Fibroblast of pulmonary artery (primary cell): ENCODE data around the gene NUP85.

ENCODE experiments used
- DNase-seq: peaks from one replicate; pipeline ENCODE4 v3.0.0-alpha.2; 2010; ENCODE audit warnings: low read depth
- H3K4me3 ChIP-seq: replicated peaks from 2 replicates; pipeline ENCODE4 v1.5.1; 2011; ENCODE audit warnings: low read depth, mild to moderate bottlenecking, control low read depth, low read length, moderate library complexity
- CTCF ChIP-seq: IDR thresholded peaks from 2 replicates; pipeline ENCODE4 v1.5.1; 2011; ENCODE audit warnings: mild to moderate bottlenecking, control low read depth, low read length, inconsistent platforms; ENCODE audit errors: missing control alignments

NUP85 gene

GRCh38 chr17:75227729-75228128 is 22.2 kb downstream of the NUP85 start:
- TF ChIP-seq CTCF = no peak
- no peak for DNase-seq
- H3K4me3 ChIP-seq = no peak overlapping the region

DNA sequence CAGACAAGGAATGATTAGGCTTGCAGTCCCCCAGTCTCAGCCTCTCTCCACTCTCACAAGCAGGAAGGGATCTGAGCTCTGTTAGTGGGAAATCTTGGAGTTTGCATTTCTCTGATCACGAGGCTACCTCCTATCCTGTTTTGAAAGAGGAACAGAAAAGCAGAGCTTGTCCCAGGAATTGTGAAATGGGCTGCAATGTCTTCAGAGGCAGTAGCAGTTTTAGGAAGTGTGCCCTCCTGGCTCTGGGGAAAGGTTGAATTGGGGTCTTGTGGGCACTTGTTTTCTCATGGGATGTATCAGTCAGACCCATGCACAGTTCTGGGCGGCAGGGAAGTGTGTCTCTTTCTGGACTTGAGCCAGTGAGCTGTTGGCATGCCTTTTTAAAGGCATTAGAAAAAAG is 22.8 kb downstream of the NUP85 start:
- peak; percentile 42 for DNase-seq
- no peak overlapping the region for H3K4me3 ChIP-seq
- no peak for TF ChIP-seq CTCF

DNA sequence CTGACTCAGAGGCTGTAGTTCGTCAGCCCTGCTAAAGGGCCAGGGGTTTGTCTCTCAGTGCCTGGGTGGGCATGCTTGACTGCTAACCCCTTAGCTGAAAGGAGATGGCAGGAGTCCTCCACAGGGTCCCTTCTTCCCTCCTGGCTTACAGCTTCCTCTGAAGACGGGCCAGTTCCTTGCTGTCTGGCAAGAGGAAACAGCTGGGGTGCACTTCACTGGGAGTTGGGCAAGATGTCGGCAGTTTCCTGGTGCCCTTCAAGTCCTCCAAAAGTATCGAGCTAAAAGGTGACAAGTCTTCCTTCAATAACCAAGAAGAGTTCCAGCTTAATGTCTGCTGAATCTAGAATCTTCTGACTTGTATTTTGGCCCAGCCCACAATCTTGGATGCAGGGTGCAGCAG is 23.4 kb downstream of the NUP85 start:
- no peak for DNase-seq
- TF ChIP-seq CTCF = no peak
- no peak overlapping the region for H3K4me3 ChIP-seq

GRCh38 chr17:75231071-75231470 is 25.6 kb downstream of the NUP85 start:
- no peak for DNase-seq
- no peak overlapping the region for H3K4me3 ChIP-seq
- no peak for TF ChIP-seq CTCF

GRCh38 chr17:75231741-75232464 is 26.4 kb downstream of the NUP85 start:
- DNase-seq = no peak
- TF ChIP-seq CTCF = no peak
- no peak overlapping the region for H3K4me3 ChIP-seq

- no peak for DNase-seq
- no peak for TF ChIP-seq CTCF
- H3K4me3 ChIP-seq = no peak overlapping the region
Observed at GRCh38 chr17:75232786-75233185, 27.3 kb downstream of the NUP85 start.
